Gastrocnemius medialis (tissue), 4 donors: ENCODE measurements around the gene FGFR3. TPM values are rescaled to one million over a fixed set of nuclear protein-coding genes. Genes with fewer than 3 reads are reported as not detected.
A peak's percentile ranks its signal among the peaks of the same experiment; 100 is the strongest.

Experiments used
- ATAC-seq, 2 donors: fragments of 150-250 bp; one replicate each; pipeline ENCODE4 v1.9.1; 2016
- DNase-seq, 2 donors: peaks; one replicate each; pipeline ENCODE4 v3.0.0-alpha.2; 2019
- H3K27ac ChIP-seq, 4 donors: fragments of 200-600 bp; sonication (generic); 1 replicate in 1 of 4; 2 replicates in 3 of 4; pipeline ENCODE4 v1.5.1; 2016 to 2018; ENCODE audit warnings: mild to moderate bottlenecking in 2 of 4, moderate library complexity in 1 of 4
- H3K27me3 ChIP-seq, 3 donors: fragments of 200-600 bp; sonication (generic) in 2 of 3; 1 replicate in 1 of 3; 2 replicates in 2 of 3; pipeline versions ENCODE4 v1.5.1 to v1.6.0; 2016 to 2019; ENCODE audit warnings: mild to moderate bottlenecking in 1 of 3, moderate library complexity in 1 of 3
- H3K36me3 ChIP-seq, 2 donors: fragments of 200-600 bp; sonication (generic) in 1 of 2; one replicate each; pipeline ENCODE4 v1.5.1; 2017 to 2018
- H3K4me1 ChIP-seq, 2 donors: fragments of 200-600 bp; sonication (generic) in 1 of 2; one replicate each; pipeline ENCODE4 v1.5.1; 2016 to 2017; ENCODE audit warnings: mild to moderate bottlenecking in 2 of 2
- H3K4me3 ChIP-seq, 4 donors: fragments of 200-600 bp; sonication (generic) in 3 of 4; 1 replicate in 1 of 4; 2 replicates in 3 of 4; pipeline ENCODE4 v1.5.1; 2016 to 2019; ENCODE audit warnings: mild to moderate bottlenecking in 2 of 4
- H3K9me3 ChIP-seq, 3 donors: fragments of 200-600 bp; sonication (generic) in 2 of 3; 1 replicate in 1 of 3; 2 replicates in 2 of 3; pipeline ENCODE4 v1.5.1; 2016 to 2019
- CTCF ChIP-seq, 5 experiments: fragments of 450-650 bp in 3 of 5; fragments of 200-600 bp in 2 of 5; sonication (generic) in 2 of 5; IDR thresholded peaks in 4 of 5; conservative IDR thresholded peaks in 1 of 5; 1 replicate in 4 of 5; 2 replicates in 1 of 5; pipeline ENCODE4 v1.5.1; 2016 to 2019; ENCODE audit warnings: antibody characterized with exemption in 5 of 5, mild to moderate bottlenecking in 3 of 5, moderate library complexity in 3 of 5
- POLR2A ChIP-seq, 2 donors: fragments of 450-650 bp; IDR thresholded peaks; one replicate each; pipeline ENCODE4 v1.6.1; 2017; ENCODE audit warnings: antibody characterized with exemption in 2 of 2, mild to moderate bottlenecking in 2 of 2, moderate library complexity in 2 of 2
- in situ Hi-C, 4 donors: fragments of 200-750 bp; cut with MboI; loops; one replicate each; pipeline versions ENCODE4 v1.15.0 to v1.8.0; 2017; ENCODE audit warnings: low sequenced_read_pairs in 4 of 4
- intact Hi-C: fragments of 100-400 bp; cut with DNase I; formaldehyde crosslinking; loops from one replicate; pipeline ENCODE4 v1.15.1; 2023; ENCODE audit warnings: low total_unique reads
- total RNA-seq, 4 donors: library from RNA; depleted of rRNA; stranded (reverse); fragments of >200 nt; gene quantifications; one replicate each; pipeline versions ENCODE4 v1.1.0 to v1.2.3, GENCODE V29; 2016

The FGFR3 gene
- total RNA-seq, 4 donors from 2014 or later: 0.15 to 0.51 (median 0.18) TPM; not detected in 1

GRCh38 chr4:1790005-1790404 lies 3.1 kb upstream of the FGFR3 start:
- TF ChIP-seq CTCF (IDR thresholded peaks at IDR 0.05 in 4 of 5, conservative IDR thresholded peaks at IDR 0.05 in 1 of 5) (no peak), POLR2A (IDR thresholded peaks at IDR 0.05) (no peak)
- Histone ChIP-seq H3K4me3 (no peak overlapping the region), H3K4me1 (peaks cover 4 to 9% of the 10 kb centered on the region in 2 donors), H3K36me3 (no peaks in the 10 kb centered on the region), H3K27ac (no peak overlapping the region), H3K27me3 (peaks cover 13 to 17% (median 16%) of the 10 kb centered on the region in 3 donors), H3K9me3 (no peaks in the 10 kb centered on the region)
- intact Hi-C loops: no loop called here
- in situ Hi-C loops: no loop called here
- ATAC-seq (no peak), DNase-seq (no peak)

DNA sequence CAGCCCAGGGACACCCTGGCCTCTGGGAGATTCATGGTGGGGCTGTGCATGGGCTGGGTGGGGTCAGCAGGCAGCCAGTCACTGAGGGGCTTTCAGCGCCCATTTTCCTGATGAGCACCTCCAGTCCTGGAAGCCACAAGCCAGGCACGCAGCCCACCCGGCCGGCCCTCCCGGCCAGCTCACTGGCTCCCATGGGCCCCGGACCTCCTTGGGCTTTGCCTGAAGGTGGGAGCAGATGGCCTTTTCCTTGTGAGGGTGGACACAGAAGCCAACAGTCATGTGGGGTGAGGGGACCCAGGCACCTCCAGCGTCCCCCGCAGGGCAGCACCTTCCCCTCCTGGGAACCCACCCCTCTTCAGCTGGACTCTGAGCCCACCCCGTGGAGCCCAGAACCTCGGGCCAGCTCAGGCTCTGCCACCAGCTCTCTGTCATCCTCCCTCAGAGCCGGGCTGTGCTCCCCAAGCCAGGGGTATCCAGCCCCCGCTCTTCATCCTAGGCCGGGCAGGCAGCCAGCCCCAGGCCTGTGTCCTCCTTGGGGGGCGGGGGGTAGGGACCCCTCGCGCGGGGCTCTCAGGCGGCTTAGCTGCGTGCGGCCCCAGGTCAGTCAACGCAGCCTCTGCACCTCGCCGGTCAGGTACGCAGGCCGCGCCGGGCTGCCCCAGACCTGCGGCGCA lies 798 bp upstream of the FGFR3 start:
- Histone ChIP-seq H3K27ac (no peak overlapping the region), H3K9me3 (no peaks in the 10 kb centered on the region), H3K36me3 (no peaks in the 10 kb centered on the region), H3K27me3 (peaks cover 36 to 39% (median 38%) of the 10 kb centered on the region in 3 donors), H3K4me3 (no peak overlapping the region), H3K4me1 (peaks cover 0 to 6% of the 10 kb centered on the region in 2 donors)
- TF ChIP-seq POLR2A (IDR thresholded peaks at IDR 0.05): no peak
- no peak for TF ChIP-seq CTCF (IDR thresholded peaks at IDR 0.05 in 4 of 5, conservative IDR thresholded peaks at IDR 0.05 in 1 of 5)
- no peak for DNase-seq
- intact Hi-C loops (no loop called here), in situ Hi-C loops (no loop called here)
- no peak for ATAC-seq

DNA sequence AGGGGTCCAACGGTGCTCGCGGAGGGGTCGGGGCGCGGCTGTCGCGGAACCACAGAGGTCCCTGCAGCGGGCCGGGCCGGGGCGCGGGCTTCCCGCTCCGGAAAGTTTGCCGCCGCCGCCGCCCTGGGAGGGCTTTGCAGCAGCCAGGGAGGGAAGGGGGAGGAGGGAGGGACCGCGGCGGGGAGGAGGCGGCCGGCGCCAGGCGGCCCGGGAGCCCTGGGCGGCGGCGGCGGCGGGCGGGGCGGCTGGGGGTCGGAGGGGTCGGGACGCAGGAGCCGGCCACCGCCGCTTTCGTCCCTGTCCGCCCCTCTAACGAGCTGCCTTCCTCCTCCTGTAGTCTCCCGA lies 375 bp downstream of the FGFR3 start:
- Histone ChIP-seq H3K9me3 (no peaks in the 10 kb centered on the region), H3K4me1 (peaks cover 0 to 6% of the 10 kb centered on the region in 2 donors), H3K4me3 (peak overlapping the region in 3 of 4 donors; percentile 28 to 40 (median 40)), H3K36me3 (no peaks in the 10 kb centered on the region), H3K27ac (no peak overlapping the region), H3K27me3 (peaks cover 44 to 49% (median 44%) of the 10 kb centered on the region in 3 donors)
- intact Hi-C loops: no loop called here
- peak; percentile 30 to 56 for ATAC-seq
- in situ Hi-C loops: no loop called here
- no peak for TF ChIP-seq POLR2A (IDR thresholded peaks at IDR 0.05)
- TF ChIP-seq CTCF (IDR thresholded peaks at IDR 0.05 in 4 of 5, conservative IDR thresholded peaks at IDR 0.05 in 1 of 5): no peak
- DNase-seq: no peak

GRCh38 chr4:1793940-1794808 lies 1.1 kb downstream of the FGFR3 start:
- Histone ChIP-seq H3K9me3 (no peaks in the 10 kb centered on the region), H3K27me3 (peaks cover 44 to 52% (median 44%) of the 10 kb centered on the region in 3 donors), H3K27ac (no peak overlapping the region), H3K36me3 (no peaks in the 10 kb centered on the region), H3K4me1 (peaks cover 0 to 6% of the 10 kb centered on the region in 2 donors), H3K4me3 (peak overlapping the region; percentile 35 to 52 (median 39))
- in situ Hi-C loops: no loop called here
- intact Hi-C loops: no loop called here
- TF ChIP-seq CTCF (IDR thresholded peaks at IDR 0.05 in 4 of 5, conservative IDR thresholded peaks at IDR 0.05 in 1 of 5) (no peak), POLR2A (IDR thresholded peaks at IDR 0.05) (no peak)
- DNase-seq (no peak), ATAC-seq (no peak)
